EH (cell line): ENCODE measurements around the gene POLR3K.
A peak's percentile ranks its signal among the peaks of the same experiment; 100 is the strongest.

Experiments used
- DNase-seq: peaks from one replicate; pipeline ENCODE4 v3.0.0-alpha.2; 2015; ENCODE audit warnings: low read depth

The POLR3K gene

GRCh38 chr16:53346-54236 lies at the start of gene POLR3K, which contains the start of gene SNRNP25:
TSS of gene POLR3K (minus strand) at chr16:53608. CDS start at chr16:53586, 22 bp downstream.
TSS of gene SNRNP25 (plus strand) at chr16:53828. CDS start at chr16:54017, 189 bp downstream.
- peak; percentile 98 for DNase-seq

GRCh38 chr16:102060-102855 lies 48.9 kb upstream of the POLR3K start:
- DNase-seq: no peak

- DNase-seq: no peak
These were observed 48.2 kb upstream of the POLR3K start for GRCh38 chr16:101586-101985.

GRCh38 chr16:100989-101388 lies 47.6 kb upstream of the POLR3K start:
- no peak for DNase-seq

GRCh38 chr16:97822-98221 lies 44.4 kb upstream of the POLR3K start:
- peak; percentile 44 for DNase-seq

GRCh38 chr16:96935-97381 lies 43.5 kb upstream of the POLR3K start:
- peak; percentile 90 for DNase-seq

- DNase-seq: no peak
These were observed 41.5 kb upstream of the POLR3K start for GRCh38 chr16:94918-95265.

GRCh38 chr16:92431-93339 lies 39.3 kb upstream of the POLR3K start:
- DNase-seq: no peak

- no peak for DNase-seq
These were observed 38.1 kb upstream of the POLR3K start for GRCh38 chr16:91484-91883.

- no peak for DNase-seq
These were observed 36.2 kb upstream of the POLR3K start for GRCh38 chr16:89391-90302.

- DNase-seq: no peak
These were observed 35.2 kb upstream of the POLR3K start for GRCh38 chr16:88613-89012.

GRCh38 chr16:86483-86952 lies 33.1 kb upstream of the POLR3K start:
- no peak for DNase-seq

- DNase-seq: no peak
These were observed 32.5 kb upstream of the POLR3K start for GRCh38 chr16:85865-86264.

GRCh38 chr16:85407-85782 lies 32.0 kb upstream of the POLR3K start:
- no peak for DNase-seq

- peak; percentile 96 for DNase-seq
These were observed 31.5 kb upstream of the POLR3K start for GRCh38 chr16:84718-85406.

- peak; percentile 34 for DNase-seq
These were observed 30.6 kb upstream of the POLR3K start for GRCh38 chr16:83781-84615.

GRCh38 chr16:83060-83603 lies 29.7 kb upstream of the POLR3K start:
- DNase-seq: no peak

GRCh38 chr16:79151-80054 lies 26.0 kb upstream of the POLR3K start:
- peak; percentile 37 for DNase-seq
